ENCODE measurements around the gene KIRREL3.

Gene KIRREL3

GRCh38 chr11:126853732-126854131 lies 146.8 kb downstream of the KIRREL3 start:
- Histone ChIP-seq H3K27me3 (ENCODE audit: low read length) (no peaks in the 10 kb centered on the region), H3K9me2 (replicated peaks; ENCODE audit: insufficient read depth, low read length) (no peaks in the 10 kb centered on the region), H3K4me2 (ENCODE audit: low read depth, low read length, poor library complexity, severe bottlenecking) (no peak overlapping the region), H2AFZ (ENCODE audit: low read depth, low read length, severe bottlenecking) (no peak overlapping the region), H3K79me2 (ENCODE audit: insufficient read depth, low read length) (no peaks in the 10 kb centered on the region), H3K27ac (ENCODE audit: low read depth, low read length) (no peak overlapping the region), H3F3A (ENCODE audit: insufficient read depth) (no peaks in the 10 kb centered on the region), H3K4me3 (ENCODE audit: insufficient read depth, low read length, poor library complexity, severe bottlenecking) (no peak overlapping the region), H4K20me1 (ENCODE audit: low read depth, low read length) (no peaks in the 10 kb centered on the region), H3K36me3 (ENCODE audit: low read length) (no peaks in the 10 kb centered on the region), H3K9me3 (ENCODE audit: insufficient read depth, low read length) (no peaks in the 10 kb centered on the region), H3K9ac (ENCODE audit: low read length) (no peak overlapping the region)
- TF ChIP-seq EZH2phosphoT487 (conservative IDR thresholded peaks at IDR 0.05; ENCODE audit: low read length) (no peak), CTCF (IDR thresholded peaks at IDR 0.05; ENCODE audit: insufficient read depth, low read length, poor library complexity, severe bottlenecking) (no peak)

GRCh38 chr11:126844789-126845188 lies 155.8 kb downstream of the KIRREL3 start:
- H3K9me3 ChIP-seq (ENCODE audit: insufficient read depth, low read length), result no peaks in the 10 kb centered on the region
- no peaks in the 10 kb centered on the region for H4K20me1 ChIP-seq (ENCODE audit: low read depth, low read length)
- no peak overlapping the region for H2AFZ ChIP-seq (ENCODE audit: low read depth, low read length, severe bottlenecking)
- H3K4me3 ChIP-seq (ENCODE audit: insufficient read depth, low read length, poor library complexity, severe bottlenecking), result no peak overlapping the region
- H3K4me2 ChIP-seq (ENCODE audit: low read depth, low read length, poor library complexity, severe bottlenecking), result no peak overlapping the region
- no peaks in the 10 kb centered on the region for H3K36me3 ChIP-seq (ENCODE audit: low read length)
- TF ChIP-seq CTCF (IDR thresholded peaks at IDR 0.05; ENCODE audit: insufficient read depth, low read length, poor library complexity, severe bottlenecking) (no peak), EZH2phosphoT487 (conservative IDR thresholded peaks at IDR 0.05; ENCODE audit: low read length) (no peak)
- no peak overlapping the region for H3K27ac ChIP-seq (ENCODE audit: low read depth, low read length)
- H3K9ac ChIP-seq (ENCODE audit: low read length), result no peak overlapping the region
- H3K79me2 ChIP-seq (ENCODE audit: insufficient read depth, low read length), result no peaks in the 10 kb centered on the region
- H3K27me3 ChIP-seq (ENCODE audit: low read length), result no peaks in the 10 kb centered on the region
- H3F3A ChIP-seq (ENCODE audit: insufficient read depth), result no peaks in the 10 kb centered on the region
- H3K9me2 ChIP-seq (replicated peaks; ENCODE audit: insufficient read depth, low read length), result no peaks in the 10 kb centered on the region

GRCh38 chr11:126843096-126843495 lies 157.5 kb downstream of the KIRREL3 start:
- no peaks in the 10 kb centered on the region for H3K9me2 ChIP-seq (replicated peaks; ENCODE audit: insufficient read depth, low read length)
- H2AFZ ChIP-seq (ENCODE audit: low read depth, low read length, severe bottlenecking), result no peak overlapping the region
- no peaks in the 10 kb centered on the region for H3K36me3 ChIP-seq (ENCODE audit: low read length)
- no peaks in the 10 kb centered on the region for H3F3A ChIP-seq (ENCODE audit: insufficient read depth)
- no peak overlapping the region for H3K4me2 ChIP-seq (ENCODE audit: low read depth, low read length, poor library complexity, severe bottlenecking)
- no peak overlapping the region for H3K27ac ChIP-seq (ENCODE audit: low read depth, low read length)
- no peaks in the 10 kb centered on the region for H3K79me2 ChIP-seq (ENCODE audit: insufficient read depth, low read length)
- H3K9ac ChIP-seq (ENCODE audit: low read length), result no peak overlapping the region
- H3K4me3 ChIP-seq (ENCODE audit: insufficient read depth, low read length, poor library complexity, severe bottlenecking), result no peak overlapping the region
- H3K9me3 ChIP-seq (ENCODE audit: insufficient read depth, low read length), result no peaks in the 10 kb centered on the region
- no peaks in the 10 kb centered on the region for H3K27me3 ChIP-seq (ENCODE audit: low read length)
- TF ChIP-seq CTCF (IDR thresholded peaks at IDR 0.05; ENCODE audit: insufficient read depth, low read length, poor library complexity, severe bottlenecking) (no peak), EZH2phosphoT487 (conservative IDR thresholded peaks at IDR 0.05; ENCODE audit: low read length) (no peak)
- H4K20me1 ChIP-seq (ENCODE audit: low read depth, low read length), result no peaks in the 10 kb centered on the region

Data from SU-DHL-6 (cell line).